ENCODE measurements around the gene MAP4K2. TPM values are rescaled to one million over a fixed set of nuclear protein-coding genes. Genes with fewer than 3 reads are reported as not detected.

The MAP4K2 gene
- total RNA-seq, 3 donors from 2014 or later, result 42.2 to 51.5 (median 43.7) TPM

DNA sequence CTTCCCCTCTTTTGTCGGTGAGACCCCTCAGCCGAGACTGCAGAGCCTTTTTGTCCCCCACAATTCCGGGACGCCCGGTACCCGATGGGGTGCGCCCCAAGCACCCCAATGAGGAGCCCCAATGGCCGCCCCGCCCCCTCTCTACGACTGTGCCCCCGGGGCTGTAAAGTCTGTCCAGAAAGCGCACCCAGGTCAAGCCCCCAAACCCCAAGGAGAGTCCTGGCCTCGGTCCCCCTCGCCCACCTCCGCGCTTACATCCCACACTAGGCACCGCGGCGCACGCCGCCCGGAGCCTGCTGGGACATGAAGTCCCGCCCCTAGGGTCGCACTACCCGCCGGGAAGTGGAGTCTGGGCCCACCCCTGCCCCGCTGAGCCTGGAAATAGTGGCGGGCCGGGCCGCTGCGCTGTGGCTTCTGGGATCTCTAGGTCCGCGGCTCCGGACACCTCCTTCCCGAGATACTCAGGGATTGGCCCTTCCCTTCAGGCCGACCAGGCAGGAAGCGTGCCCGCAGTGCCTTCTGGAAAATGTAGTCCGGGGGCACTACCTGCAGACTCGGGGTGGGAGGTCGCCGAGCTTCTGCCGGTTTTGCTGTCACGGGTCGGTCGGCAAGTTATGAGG, 7.4 kb upstream of the MAP4K2 start, which contains the start of gene MEN1:
Gene MEN1 (minus strand): TSS at position 281 of the 620 bp plus-strand sequence. CDS start 442 bp downstream, outside the sequence.
- Mint-ChIP-seq H3K9me3 (no peaks in the 10 kb centered on the region), H3K36me3 (ENCODE audit: insufficient read depth) (peaks cover 14% of the 10 kb centered on the region), H3K27me3 (ENCODE audit: low read depth) (no peaks in the 10 kb centered on the region), H3K4me3 (peak within 1 kb of the TSS; percentile 96), H3K4me1 (ENCODE audit: low read depth) (peaks cover 15% of the 10 kb centered on the region)
- DNase-seq (peak; percentile 73), ATAC-seq (peak; percentile 95 to 96)

DNA sequence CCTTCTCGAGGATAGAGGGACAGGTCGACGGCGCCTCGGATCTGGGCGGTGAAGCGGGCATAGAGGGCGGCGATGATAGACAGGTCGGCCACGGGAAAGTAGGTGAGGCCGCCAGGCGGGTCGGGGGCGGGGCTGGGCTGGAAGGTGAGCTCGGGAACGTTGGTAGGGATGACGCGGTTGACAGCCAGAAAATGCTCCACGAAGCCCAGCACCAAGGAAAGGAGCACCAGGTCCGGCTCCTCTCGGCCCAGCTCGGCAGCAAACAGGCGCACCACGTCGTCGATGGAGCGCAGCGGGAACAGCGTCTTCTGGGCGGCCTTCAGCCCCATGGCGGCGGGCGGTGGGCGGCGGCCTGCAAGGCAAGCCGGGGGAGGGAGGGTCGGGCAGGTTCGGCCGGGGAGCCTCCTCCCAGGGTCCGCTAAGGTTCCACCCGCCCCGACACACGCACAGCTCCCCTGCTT, 6.8 kb upstream of the MAP4K2 start:
- H3K4me1 Mint-ChIP-seq (ENCODE audit: low read depth), result peaks cover 15% of the 10 kb centered on the region
- ATAC-seq (peak; percentile 29), DNase-seq (no peak)
- H3K4me3 Mint-ChIP-seq, result peak overlapping the region; percentile 96
- peaks cover 14% of the 10 kb centered on the region for H3K36me3 Mint-ChIP-seq (ENCODE audit: insufficient read depth)
- no peaks in the 10 kb centered on the region for H3K9me3 Mint-ChIP-seq
- H3K27me3 Mint-ChIP-seq (ENCODE audit: low read depth), result no peaks in the 10 kb centered on the region

DNA sequence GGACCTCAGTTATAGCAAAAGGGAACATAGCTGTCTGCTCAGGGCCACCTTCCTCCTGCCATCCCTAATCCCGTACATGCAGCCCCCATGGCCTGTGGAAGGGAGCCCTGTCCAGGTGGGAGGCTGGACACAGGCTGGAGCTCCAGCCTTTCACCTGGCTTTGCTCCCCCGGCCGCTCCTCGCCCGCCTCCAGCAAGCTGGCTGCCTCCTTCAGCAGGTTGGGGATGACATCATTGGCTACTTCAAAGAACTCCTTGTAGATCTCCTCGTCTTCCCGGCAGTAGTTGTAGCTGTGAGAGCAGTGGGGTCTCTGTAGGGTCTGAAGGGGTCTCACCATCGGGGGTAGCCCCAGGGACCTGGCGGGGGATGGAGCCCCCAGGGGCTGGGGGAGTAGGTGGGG, 2.5 kb upstream of the MAP4K2 start:
- Mint-ChIP-seq H3K27me3 (ENCODE audit: low read depth) (no peaks in the 10 kb centered on the region), H3K4me3 (peak overlapping the region; percentile 33), H3K4me1 (ENCODE audit: low read depth) (peaks cover 33% of the 10 kb centered on the region), H3K9me3 (no peaks in the 10 kb centered on the region), H3K36me3 (ENCODE audit: insufficient read depth) (peaks cover 16% of the 10 kb centered on the region)
- ATAC-seq (no peak), DNase-seq (no peak)

DNA sequence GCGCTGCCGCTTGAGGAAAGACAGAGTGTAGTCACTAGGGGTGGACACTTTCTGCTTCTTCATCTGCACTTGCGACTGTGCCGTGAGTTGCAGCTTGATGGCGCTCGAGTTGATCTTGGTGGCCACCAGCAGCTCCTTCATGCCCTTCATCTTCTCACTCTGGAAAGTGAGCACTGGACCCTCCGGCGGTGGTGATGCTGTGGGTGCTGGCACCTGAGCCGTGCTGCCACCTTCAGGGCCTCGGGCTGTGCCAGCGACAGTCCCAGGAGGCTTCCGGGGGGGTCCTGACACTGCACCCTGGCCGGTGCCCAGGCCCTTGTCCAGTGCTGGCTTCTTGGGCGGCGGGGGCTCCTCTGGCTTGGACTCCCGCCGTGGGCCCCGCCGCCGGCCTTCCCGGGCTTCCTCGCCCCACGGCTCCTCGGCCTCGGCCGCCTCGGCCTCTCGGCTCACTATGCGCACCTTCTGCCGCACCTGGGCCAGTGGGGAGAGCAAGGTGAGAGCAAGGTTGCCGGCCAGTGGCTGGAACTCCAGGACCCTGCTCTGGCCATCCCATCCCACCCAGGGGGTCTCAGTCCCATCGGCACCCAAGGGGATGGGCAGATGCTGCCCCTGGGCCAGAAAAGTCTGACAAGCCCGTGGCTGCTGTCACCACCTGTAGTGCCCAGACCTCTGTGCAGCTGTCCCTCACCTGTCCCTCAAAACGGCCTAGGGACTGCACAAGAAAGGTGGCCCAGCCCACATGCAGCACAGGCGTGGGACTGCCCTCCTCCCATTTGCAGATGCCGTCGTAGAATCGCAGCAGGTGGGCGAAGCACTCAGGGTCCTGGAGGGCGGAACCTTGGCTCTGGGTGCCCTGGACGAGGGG, 1.6 kb upstream of the MAP4K2 start:
- H3K27me3 Mint-ChIP-seq (ENCODE audit: low read depth), result no peaks in the 10 kb centered on the region
- DNase-seq (no peak), ATAC-seq (no peak)
- H3K9me3 Mint-ChIP-seq, result no peaks in the 10 kb centered on the region
- peaks cover 16% of the 10 kb centered on the region for H3K36me3 Mint-ChIP-seq (ENCODE audit: insufficient read depth)
- H3K4me3 Mint-ChIP-seq, result peak overlapping the region; percentile 87
- peaks cover 32% of the 10 kb centered on the region for H3K4me1 Mint-ChIP-seq (ENCODE audit: low read depth)

DNA sequence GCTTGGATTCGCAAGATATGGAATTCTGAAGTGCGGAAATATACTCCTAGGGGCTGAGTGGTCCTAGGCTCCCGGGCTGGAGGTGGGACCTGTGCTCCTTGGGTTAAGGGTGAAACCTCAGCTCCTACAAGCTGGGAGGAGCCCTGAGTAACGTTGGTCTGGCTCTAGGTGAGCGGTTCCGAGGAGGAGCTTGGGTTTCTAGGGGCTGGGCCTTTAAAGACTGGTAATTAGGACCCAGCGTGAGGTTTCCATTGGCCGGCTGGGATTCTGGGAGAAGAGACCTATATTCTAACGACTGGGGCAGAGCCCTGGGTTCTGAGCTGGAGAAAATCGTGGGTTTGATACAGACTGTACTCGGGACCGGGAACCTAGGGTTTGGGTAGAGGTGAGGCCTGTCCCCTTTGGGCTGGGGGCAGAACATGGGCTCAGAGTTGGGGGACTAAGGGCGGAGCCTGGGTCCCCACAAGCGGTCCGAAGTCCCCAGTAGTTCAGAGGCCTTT, 882 bp upstream of the MAP4K2 start:
- Mint-ChIP-seq H3K27me3 (ENCODE audit: low read depth) (no peaks in the 10 kb centered on the region), H3K9me3 (no peaks in the 10 kb centered on the region), H3K4me1 (ENCODE audit: low read depth) (peaks cover 29% of the 10 kb centered on the region), H3K4me3 (peak overlapping the region; percentile 87), H3K36me3 (ENCODE audit: insufficient read depth) (peaks cover 16% of the 10 kb centered on the region)
- no peak for DNase-seq
- no peak for ATAC-seq

DNA sequence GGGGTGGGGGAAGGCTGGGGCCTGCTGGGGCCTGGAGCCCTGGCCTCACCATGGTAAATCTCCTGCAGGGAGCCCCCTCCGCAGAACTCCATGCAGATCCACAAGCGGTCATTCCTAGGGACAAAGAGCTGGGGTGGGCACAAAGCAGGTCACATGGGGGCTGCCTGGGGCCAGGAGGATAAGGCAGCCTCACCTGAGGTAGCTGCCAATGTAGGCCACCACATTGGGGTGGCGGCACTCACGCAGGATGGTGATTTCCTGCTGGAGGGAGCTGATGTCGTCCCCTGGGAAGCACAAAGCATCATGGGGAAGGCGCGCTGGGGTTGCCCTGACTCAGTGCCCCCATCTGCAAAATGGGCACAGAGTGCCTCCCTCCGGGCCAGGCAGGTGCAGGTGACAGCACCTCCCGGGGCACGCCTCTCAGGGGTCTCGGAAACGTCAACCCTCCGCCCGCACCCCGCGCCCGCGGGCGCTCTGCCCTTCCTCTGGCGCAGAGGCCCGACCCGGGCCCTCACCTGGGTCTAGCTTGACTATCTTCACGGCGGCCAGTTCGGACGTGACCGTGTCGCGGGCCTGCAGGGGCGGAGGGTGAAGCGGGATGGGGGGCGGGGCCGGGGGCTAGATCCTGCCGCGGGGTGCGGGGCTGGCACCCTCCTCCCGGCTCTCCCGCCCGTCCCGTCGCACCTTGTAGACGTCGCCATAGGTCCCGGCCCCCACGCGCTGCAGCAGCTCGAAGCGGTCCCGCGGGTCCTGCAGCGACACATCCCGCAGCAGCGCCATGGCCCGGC, 450 bp downstream of the MAP4K2 start:
- no peak for DNase-seq
- H3K36me3 Mint-ChIP-seq (ENCODE audit: insufficient read depth), result peaks cover 16% of the 10 kb centered on the region
- peaks cover 32% of the 10 kb centered on the region for H3K4me1 Mint-ChIP-seq (ENCODE audit: low read depth)
- peak overlapping the region; percentile 78 for H3K4me3 Mint-ChIP-seq
- H3K9me3 Mint-ChIP-seq, result no peaks in the 10 kb centered on the region
- peak in 1 of 2 donors; percentile 25 for ATAC-seq
- no peaks in the 10 kb centered on the region for H3K27me3 Mint-ChIP-seq (ENCODE audit: low read depth)

DNA sequence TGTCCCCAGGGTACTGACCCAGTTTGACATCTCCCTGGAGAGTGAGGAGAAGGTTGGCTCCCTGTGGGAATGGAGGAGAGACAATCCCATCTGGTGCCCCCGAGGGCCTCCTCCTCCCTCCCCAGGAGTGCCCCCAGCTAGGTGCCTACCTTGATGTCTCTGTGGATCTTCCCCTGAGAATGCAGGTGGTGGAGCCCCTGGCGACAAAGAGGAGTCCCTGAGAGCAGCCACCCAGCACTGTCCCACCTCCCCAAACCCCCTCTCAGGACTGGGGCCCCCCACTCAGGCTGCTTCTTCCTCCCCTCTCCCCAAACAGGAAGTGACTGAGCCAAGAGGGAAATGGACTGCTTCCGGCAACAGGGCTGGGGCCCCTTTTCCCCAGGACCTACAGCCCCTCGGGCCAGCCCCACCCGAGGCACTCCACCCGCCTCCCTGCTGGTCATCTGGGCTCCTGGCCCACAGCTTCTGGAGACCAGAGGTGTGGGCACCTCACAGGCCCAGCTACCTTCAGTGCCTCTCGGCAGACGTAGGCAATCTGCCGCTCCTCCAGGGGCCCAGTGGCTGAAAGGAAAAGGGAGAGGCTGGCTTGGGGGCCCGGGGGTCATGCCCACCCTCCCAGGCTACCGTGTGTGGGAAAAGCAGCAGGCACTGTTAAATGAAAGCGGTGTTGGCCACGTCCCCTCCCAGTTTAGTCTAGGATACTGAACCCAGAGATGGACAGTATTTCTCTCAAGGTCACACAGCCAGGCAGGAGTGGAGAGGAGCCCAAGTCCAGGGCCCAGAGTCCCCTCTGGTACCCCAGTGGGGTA, 1.2 kb downstream of the MAP4K2 start:
- H3K4me3 Mint-ChIP-seq, result peak overlapping the region; percentile 78
- H3K4me1 Mint-ChIP-seq (ENCODE audit: low read depth), result peaks cover 32% of the 10 kb centered on the region
- H3K27me3 Mint-ChIP-seq (ENCODE audit: low read depth), result no peaks in the 10 kb centered on the region
- no peak for DNase-seq
- H3K36me3 Mint-ChIP-seq (ENCODE audit: insufficient read depth), result peaks cover 12% of the 10 kb centered on the region
- ATAC-seq, result no peak
- no peaks in the 10 kb centered on the region for H3K9me3 Mint-ChIP-seq

DNA sequence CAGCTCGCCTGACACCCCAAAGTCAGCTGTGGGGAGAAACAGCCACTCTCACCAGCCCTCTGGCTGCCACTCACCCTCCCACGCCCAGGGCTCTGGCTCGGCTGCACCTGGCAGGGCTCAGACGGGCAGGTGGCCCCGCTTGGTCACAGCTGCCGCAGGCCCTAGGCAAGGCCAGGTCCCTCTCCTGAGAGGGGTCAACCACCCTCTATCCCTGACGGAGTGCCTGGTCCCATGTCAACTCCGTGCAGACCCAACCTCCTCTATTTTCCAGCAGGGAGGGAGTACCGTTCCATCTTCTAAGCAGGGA, 1.9 kb downstream of the MAP4K2 start:
- Mint-ChIP-seq H3K36me3 (ENCODE audit: insufficient read depth) (peaks cover 7% of the 10 kb centered on the region), H3K4me1 (ENCODE audit: low read depth) (peaks cover 32% of the 10 kb centered on the region), H3K4me3 (peak overlapping the region; percentile 78), H3K27me3 (ENCODE audit: low read depth) (no peaks in the 10 kb centered on the region), H3K9me3 (no peaks in the 10 kb centered on the region)
- DNase-seq (no peak), ATAC-seq (no peak)

DNA sequence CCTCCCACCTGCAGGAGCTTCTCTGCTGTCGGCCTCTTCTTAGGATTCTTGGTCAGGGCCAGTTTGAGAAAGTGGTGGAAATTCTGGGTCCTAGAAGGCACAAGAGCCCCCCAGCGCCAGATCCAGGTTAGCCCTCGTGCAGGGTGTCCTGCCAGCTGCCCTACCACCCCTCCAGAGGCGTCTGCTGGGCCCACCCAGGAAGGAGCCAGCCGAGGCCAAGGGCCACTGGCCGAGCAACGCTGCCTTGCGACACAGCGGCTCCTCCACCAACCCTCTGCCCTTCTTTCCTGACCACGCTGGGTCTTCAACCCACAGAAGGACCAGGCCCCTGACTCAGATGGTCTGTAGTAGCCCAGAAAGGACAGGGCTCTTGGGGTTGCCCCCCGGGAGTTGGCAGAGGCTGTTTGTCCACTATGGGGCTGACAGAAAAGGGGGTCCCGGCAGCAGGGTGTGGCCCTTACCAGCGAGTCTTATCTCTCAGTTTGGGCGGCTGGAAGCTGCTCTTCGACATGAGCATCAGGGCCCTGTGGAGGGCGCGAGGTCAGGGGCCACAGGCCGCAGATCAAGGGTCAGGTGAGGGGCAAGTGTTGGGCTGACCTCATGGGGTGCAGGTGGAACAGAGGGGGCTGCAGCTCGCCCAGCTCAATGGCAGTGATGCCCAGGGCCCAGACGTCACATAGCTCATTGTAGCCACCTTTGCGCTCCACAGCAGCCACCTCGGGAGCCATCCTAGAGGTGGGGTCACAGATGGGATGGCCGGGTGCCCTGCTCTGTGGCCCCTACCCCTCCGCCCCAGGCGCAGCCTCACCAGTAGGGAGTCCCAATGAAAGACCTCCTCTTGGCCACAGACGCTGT, 2.5 kb downstream of the MAP4K2 start:
- H3K4me1 Mint-ChIP-seq (ENCODE audit: low read depth), result peaks cover 32% of the 10 kb centered on the region
- H3K36me3 Mint-ChIP-seq (ENCODE audit: insufficient read depth), result peaks cover 5% of the 10 kb centered on the region
- H3K27me3 Mint-ChIP-seq (ENCODE audit: low read depth), result no peaks in the 10 kb centered on the region
- H3K4me3 Mint-ChIP-seq, result peak overlapping the region; percentile 26
- H3K9me3 Mint-ChIP-seq, result no peaks in the 10 kb centered on the region
- DNase-seq, result no peak
- no peak for ATAC-seq

DNA sequence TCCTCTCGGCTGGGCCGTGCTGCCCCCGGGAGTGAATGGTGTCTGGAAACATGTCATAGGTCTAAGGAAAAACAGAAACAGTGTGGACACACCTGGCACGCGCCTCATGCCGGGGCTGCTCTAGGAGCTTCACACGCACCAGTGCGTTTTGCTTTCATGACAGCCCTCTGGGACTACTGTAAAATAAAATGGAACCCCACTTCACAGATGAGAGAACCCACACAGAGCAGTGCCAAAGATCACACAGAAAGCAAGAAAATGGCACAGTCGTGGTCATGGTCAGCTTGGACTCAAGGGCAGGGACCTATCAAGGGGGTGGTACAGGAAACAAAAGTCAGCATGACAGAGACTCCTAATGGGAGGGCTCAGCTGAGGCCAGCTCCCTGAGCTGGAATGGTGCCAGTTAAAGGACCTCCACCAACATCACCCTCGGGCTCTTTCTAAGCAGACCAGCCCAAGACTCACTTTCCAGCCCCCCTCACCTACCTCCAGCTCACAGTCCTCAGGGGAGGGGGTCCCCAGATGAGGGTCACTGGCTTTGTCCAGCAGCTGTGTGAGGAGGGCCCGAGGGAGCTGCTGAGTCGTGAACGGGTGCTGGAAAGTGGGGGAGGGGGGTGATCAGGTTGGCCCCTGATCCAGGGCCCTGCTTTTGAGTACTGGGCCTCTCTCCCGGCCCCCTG, 3.3 kb downstream of the MAP4K2 start:
- Mint-ChIP-seq H3K36me3 (ENCODE audit: insufficient read depth) (peaks cover 5% of the 10 kb centered on the region), H3K4me3 (no peak overlapping the region), H3K4me1 (ENCODE audit: low read depth) (peaks cover 35% of the 10 kb centered on the region), H3K27me3 (ENCODE audit: low read depth) (no peaks in the 10 kb centered on the region), H3K9me3 (no peaks in the 10 kb centered on the region)
- DNase-seq (no peak), ATAC-seq (no peak)

DNA sequence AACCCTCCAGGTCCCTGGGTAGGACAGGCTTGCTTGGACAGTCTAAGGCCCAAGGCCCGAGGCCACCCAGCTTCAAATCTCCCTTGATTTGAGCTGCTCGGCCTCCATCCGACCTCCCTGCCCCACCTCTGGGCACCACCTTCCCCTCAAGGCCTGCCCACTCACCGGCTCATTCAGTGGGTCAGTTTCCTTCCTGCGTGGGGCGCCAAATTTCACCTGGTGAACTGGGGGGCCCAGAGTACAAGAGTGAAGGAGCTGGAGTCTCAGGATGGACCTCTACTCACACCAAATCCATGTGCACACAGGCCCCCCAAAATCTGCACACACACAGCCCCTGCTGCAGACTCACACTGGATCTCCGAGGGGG, 3.8 kb downstream of the MAP4K2 start:
- Mint-ChIP-seq H3K4me1 (ENCODE audit: low read depth) (peaks cover 39% of the 10 kb centered on the region), H3K36me3 (ENCODE audit: insufficient read depth) (peaks cover 5% of the 10 kb centered on the region), H3K27me3 (ENCODE audit: low read depth) (no peaks in the 10 kb centered on the region), H3K4me3 (no peak overlapping the region), H3K9me3 (no peaks in the 10 kb centered on the region)
- DNase-seq, result no peak
- no peak for ATAC-seq

DNA sequence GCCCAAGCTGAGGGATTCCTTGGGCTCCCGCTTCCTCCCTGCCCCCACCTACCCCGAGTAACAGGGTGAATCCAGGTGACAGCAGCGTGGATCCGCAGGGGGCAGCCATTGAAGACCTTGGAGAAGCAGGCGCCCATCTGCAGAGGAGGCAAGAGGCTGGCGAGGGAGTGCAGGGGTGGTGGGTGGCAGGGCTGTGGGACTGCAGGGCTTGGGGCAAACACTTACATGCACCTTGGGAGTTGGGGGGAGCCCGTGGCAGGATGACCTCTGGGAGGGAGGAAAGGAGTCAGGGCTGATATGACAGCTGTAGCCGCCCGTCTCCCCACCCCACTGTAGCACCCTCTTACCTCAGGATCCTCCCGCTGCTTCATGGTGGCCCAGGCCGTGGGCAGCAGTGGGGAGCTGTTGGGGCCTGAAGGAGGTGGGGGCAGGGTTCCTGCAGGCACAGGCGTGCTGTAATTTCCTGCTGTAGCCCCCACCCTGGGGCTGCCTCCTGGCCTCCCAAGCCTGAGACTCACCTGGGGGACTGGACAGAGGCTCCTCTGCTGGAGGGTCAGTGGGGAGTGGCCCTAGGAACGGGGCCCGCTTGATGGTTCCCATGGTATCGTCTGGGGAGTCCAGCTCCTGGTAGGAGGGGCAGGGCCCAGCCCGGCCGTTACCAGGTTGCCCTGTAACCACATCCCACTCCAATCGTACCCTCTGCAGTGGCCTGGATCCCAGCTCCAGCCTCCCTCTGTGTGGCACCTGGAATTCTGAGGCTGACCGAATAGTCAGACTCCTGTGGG, 6.1 kb downstream of the MAP4K2 start:
- Mint-ChIP-seq H3K27me3 (ENCODE audit: low read depth) (no peaks in the 10 kb centered on the region), H3K9me3 (no peaks in the 10 kb centered on the region), H3K4me1 (ENCODE audit: low read depth) (peaks cover 43% of the 10 kb centered on the region), H3K4me3 (no peak overlapping the region), H3K36me3 (ENCODE audit: insufficient read depth) (peaks cover 3% of the 10 kb centered on the region)
- DNase-seq (no peak), ATAC-seq (no peak)
